Neural cell (in vitro differentiated cells): ENCODE measurements around the gene MYH6. TPM values are rescaled to one million over a fixed set of nuclear protein-coding genes. Genes with fewer than 3 reads are reported as not detected.
A peak's percentile ranks its signal among the peaks of the same experiment; 100 is the strongest.

ENCODE experiments used
- H2AFZ ChIP-seq: fragments of 200-600, 300-800 bp; sonication (generic), shearing (Covaris generic); 2 replicates; pipeline ENCODE4 v1.6.0; 2014; ENCODE audit warnings: low read depth, mild to moderate bottlenecking, antibody characterized with exemption, low read length, moderate library complexity
- H3F3A ChIP-seq: fragments of 200-600 bp; shearing (Covaris generic); 2 replicates; pipeline ENCODE4 v1.6.1; 2016; ENCODE audit warnings: mild to moderate bottlenecking, moderate library complexity, mixed read lengths, antibody characterized with exemption, low read length; ENCODE audit not compliant: insufficient read depth, poor library complexity, severe bottlenecking
- H3K27ac ChIP-seq: fragments of 200-600, 300-800 bp; sonication (generic), shearing (Covaris generic); 2 replicates; pipeline ENCODE4 v1.5.1; 2014; ENCODE audit warnings: mild to moderate bottlenecking, low read length, moderate library complexity
- H3K27me3 ChIP-seq: fragments of 300-800, 200-600 bp; sonication (generic), shearing (Covaris generic); 2 replicates; pipeline ENCODE4 v1.6.0; 2014; ENCODE audit warnings: mild to moderate bottlenecking, low read depth, low read length, moderate library complexity; ENCODE audit not compliant: insufficient read depth
- H3K36me3 ChIP-seq: fragments of 300-800, 200-600 bp; sonication (generic), shearing (Covaris generic); 2 replicates; pipeline ENCODE4 v1.5.1; 2014; ENCODE audit warnings: mild to moderate bottlenecking, antibody characterized with exemption, low read length, moderate library complexity; ENCODE audit not compliant: insufficient read depth
- H3K4me2 ChIP-seq: fragments of 300-800, 200-600 bp; sonication (generic), shearing (Covaris generic); 2 replicates; pipeline ENCODE4 v1.6.0; 2014; ENCODE audit warnings: mild to moderate bottlenecking, low read length
- H3K4me3 ChIP-seq: fragments of 300-800, 200-600 bp; sonication (generic), shearing (Covaris generic); 2 replicates; pipeline ENCODE4 v1.5.1; 2014; ENCODE audit warnings: mild to moderate bottlenecking, low read length, moderate library complexity
- H3K79me2 ChIP-seq: fragments of 200-600 bp; shearing (Covaris generic); replicated peaks from 2 replicates; pipeline ENCODE4 v1.6.0; 2014; ENCODE audit warnings: mild to moderate bottlenecking, low read length, moderate library complexity; ENCODE audit not compliant: insufficient read depth
- H3K9ac ChIP-seq: fragments of 300-800, 200-600 bp; sonication (generic), shearing (Covaris generic); 2 replicates; pipeline ENCODE4 v1.6.1; 2016; ENCODE audit warnings: mild to moderate bottlenecking, low read length, mixed read lengths
- H3K9me2 ChIP-seq: fragments of 200-600 bp; shearing (Covaris generic); 2 replicates; pipeline ENCODE4 v1.6.1; 2016; ENCODE audit warnings: mild to moderate bottlenecking, low read length, mixed read lengths; ENCODE audit not compliant: insufficient read depth
- H3K9me3 ChIP-seq: fragments of 200-600, 300-800 bp; sonication (generic), shearing (Covaris generic); 2 replicates; pipeline ENCODE4 v1.6.1; 2016; ENCODE audit warnings: mild to moderate bottlenecking, mixed run types, low read length, moderate library complexity, mixed read lengths
- H4K20me1 ChIP-seq: fragments of 200-600 bp; shearing (Covaris generic); 2 replicates; pipeline ENCODE4 v1.6.1; 2016; ENCODE audit warnings: mild to moderate bottlenecking, mixed run types; ENCODE audit not compliant: insufficient read depth
- EP300 ChIP-seq: fragments of 450-650 bp; conservative IDR thresholded peaks from 2 replicates; pipeline ENCODE4 v1.6.1; 2014; ENCODE audit warnings: antibody characterized with exemption, mild to moderate bottlenecking, moderate library complexity; ENCODE audit not compliant: poor library complexity, severe bottlenecking
- EZH2 ChIP-seq: fragments of 200-600, 300-800 bp; shearing (Covaris generic), sonication (generic); IDR thresholded peaks from 2 replicates; pipeline ENCODE4 v1.6.1; 2014; ENCODE audit warnings: antibody characterized with exemption, low read length, borderline replicate concordance, mild to moderate bottlenecking; ENCODE audit not compliant: insufficient read depth, poor library complexity, severe bottlenecking
- MXI1 ChIP-seq: fragments of 450-650 bp; conservative IDR thresholded peaks from 2 replicates; pipeline ENCODE4 v1.6.1; 2014; ENCODE audit warnings: antibody characterized with exemption, mild to moderate bottlenecking; ENCODE audit not compliant: poor library complexity, severe bottlenecking
- POLR2AphosphoS5 ChIP-seq: IDR thresholded peaks from 2 replicates; pipeline ENCODE4 v1.6.1; 2012
- RAD21 ChIP-seq: fragments of 450-650 bp; conservative IDR thresholded peaks from 2 replicates; pipeline ENCODE4 v1.6.1; 2014; ENCODE audit warnings: antibody characterized with exemption, mild to moderate bottlenecking, moderate library complexity
- SMC3 ChIP-seq: fragments of 450-650 bp; conservative IDR thresholded peaks from 2 replicates; pipeline ENCODE4 v1.6.1; 2014; ENCODE audit warnings: antibody characterized with exemption, mild to moderate bottlenecking, moderate library complexity; ENCODE audit not compliant: poor library complexity
- TAF1 ChIP-seq: IDR thresholded peaks from 2 replicates; pipeline ENCODE4 v1.6.1; 2012; ENCODE audit warnings: low read depth
- polyA plus RNA-seq: library from polyadenylated mRNA; depleted of rRNA; stranded (reverse); fragments of >200 nt; gene quantifications from 2 replicates; pipeline ENCODE4 v1.2.3, GENCODE V29; 2014
- TF ChIP-seq, protein P1 (sequence below): fragments of 450-650 bp; IDR thresholded peaks from 2 replicates; pipeline ENCODE4 v1.5.1; 2014; ENCODE audit warnings: antibody characterized with exemption, mild to moderate bottlenecking, moderate library complexity; ENCODE audit not compliant: poor library complexity, severe bottlenecking
- TF ChIP-seq, protein P2 (sequence below): IDR thresholded peaks from 2 replicates; pipeline ENCODE4 v1.6.1; 2012; ENCODE audit warnings: borderline replicate concordance

Gene MYH6
- polyA plus RNA-seq, 1 donor from 2014 or later: not detected

DNA sequence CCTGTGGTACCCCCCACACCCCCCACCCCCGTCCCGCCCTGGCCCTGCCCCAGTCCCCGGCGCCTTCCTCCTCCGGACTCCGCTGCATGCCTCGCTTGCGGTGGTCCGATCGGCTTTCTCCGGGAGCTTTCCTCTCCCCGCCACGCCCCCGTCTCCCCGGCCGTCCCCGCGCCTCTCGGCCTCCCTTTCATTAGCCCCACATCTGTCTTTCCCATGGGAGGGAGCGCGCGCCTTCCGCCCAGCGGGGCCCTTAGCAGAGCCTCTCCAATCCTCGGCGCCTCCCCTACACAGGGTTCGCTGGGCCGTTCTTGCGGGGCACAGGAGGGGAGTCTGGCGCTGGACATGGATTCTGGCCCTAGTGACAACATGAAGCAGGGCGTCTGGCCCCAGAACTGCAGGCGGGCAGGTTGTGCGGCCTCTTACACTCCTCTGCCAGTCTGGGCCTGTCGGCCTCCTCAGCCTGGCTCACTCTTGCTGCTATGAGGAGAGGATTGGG, 41.6 kb downstream of the MYH6 start:
- TF ChIP-seq, protein P1, sequence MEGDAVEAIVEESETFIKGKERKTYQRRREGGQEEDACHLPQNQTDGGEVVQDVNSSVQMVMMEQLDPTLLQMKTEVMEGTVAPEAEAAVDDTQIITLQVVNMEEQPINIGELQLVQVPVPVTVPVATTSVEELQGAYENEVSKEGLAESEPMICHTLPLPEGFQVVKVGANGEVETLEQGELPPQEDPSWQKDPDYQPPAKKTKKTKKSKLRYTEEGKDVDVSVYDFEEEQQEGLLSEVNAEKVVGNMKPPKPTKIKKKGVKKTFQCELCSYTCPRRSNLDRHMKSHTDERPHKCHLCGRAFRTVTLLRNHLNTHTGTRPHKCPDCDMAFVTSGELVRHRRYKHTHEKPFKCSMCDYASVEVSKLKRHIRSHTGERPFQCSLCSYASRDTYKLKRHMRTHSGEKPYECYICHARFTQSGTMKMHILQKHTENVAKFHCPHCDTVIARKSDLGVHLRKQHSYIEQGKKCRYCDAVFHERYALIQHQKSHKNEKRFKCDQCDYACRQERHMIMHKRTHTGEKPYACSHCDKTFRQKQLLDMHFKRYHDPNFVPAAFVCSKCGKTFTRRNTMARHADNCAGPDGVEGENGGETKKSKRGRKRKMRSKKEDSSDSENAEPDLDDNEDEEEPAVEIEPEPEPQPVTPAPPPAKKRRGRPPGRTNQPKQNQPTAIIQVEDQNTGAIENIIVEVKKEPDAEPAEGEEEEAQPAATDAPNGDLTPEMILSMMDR: no peak
- no peak for TF ChIP-seq SMC3
- Histone ChIP-seq H3K27ac (no peak overlapping the region), H3K27me3 (peaks cover 12% of the 10 kb centered on the region), H3K79me2 (peaks cover 23% of the 10 kb centered on the region), H3F3A (no peaks in the 10 kb centered on the region), H3K9ac (no peak overlapping the region), H3K36me3 (no peaks in the 10 kb centered on the region), H4K20me1 (no peaks in the 10 kb centered on the region), H3K4me3 (no peak overlapping the region), H3K4me2 (no peak overlapping the region), H3K9me2 (no peaks in the 10 kb centered on the region), H2AFZ (no peak overlapping the region), H3K9me3 (no peaks in the 10 kb centered on the region)

DNA sequence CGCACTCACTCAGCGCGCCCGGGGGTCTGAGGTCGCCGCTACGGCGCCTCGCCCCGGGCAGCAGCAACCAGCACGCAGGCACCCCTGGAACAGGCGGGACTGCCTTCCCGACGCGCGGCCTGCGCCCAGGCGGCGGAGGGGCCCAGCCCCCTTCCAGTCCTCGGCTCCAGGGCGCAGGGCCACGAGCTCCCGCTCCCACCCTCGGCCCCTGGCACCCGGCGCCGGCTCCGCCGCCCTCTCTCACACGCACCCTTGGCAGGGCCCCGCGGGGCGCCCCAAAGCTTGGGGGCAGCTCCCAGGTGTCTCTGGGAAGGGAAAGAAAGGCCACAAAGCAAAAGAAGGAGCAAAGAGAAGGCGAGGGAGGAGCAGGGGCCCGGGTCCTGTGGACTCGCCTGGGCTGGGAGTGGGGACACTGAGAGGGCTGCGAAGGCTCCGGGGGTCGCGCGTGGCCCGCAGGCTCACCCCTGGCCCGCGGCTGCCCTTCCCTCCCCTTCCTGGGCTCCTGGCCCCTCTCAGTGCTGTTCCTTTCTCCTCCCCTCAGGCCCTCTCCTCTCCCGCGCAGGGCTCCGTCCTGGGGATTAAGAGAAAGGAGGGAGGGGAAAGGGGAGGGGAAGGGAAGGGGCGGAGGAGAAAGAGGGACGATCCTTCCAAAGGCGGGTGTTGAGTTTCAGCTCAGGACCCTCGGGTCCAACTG, 42.2 kb downstream of the MYH6 start:
- no peak overlapping the region for H2AFZ ChIP-seq

DNA sequence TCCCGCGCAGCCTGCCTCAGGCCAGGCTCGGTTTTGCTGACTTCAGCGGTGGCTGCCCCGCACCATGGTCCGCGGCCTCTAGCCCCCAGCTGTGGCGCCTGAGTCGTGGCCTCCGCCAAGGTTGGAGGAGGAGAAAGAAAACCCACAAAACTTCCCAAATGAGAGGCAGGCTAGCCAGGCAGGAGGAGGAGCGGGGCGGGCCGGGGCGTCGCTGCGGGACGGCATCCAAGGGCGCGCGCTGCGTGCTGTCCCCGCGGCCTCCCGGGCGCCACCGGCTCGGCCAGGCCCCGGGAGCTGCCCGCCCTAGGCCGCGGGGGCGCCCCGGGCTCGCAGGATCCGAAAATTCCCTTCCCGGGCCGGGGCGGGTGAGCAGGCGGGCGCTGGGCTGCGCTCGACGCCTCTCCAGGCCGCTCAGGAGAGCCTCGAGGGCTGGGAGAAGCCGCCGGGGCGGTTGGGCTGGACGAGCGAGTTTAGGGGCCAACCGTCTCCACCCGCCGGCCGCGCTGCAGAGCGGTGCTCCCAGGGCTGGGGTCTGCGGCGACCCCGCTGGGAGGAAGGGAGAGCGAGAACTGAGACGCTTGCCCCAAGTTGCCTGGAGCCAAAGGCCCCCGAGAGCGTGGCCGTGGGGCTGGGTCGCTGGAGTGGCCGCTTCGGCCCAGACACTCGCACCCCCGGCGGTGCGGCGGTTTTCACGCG, 42.9 kb downstream of the MYH6 start, which contains the start of gene EFS:
Gene EFS, minus strand, starts transcription at position 137 of the 696 bp plus-strand sequence. CDS start 147 bp downstream, outside the sequence.
- Histone ChIP-seq H3K36me3 (no peaks in the 10 kb centered on the region), H3K4me3 (peak within 1 kb of the TSS; percentile 21), H4K20me1 (no peaks in the 10 kb centered on the region), H3K4me2 (no peak within 1 kb of the TSS), H3K9ac (peak within 1 kb of the TSS; percentile 39), H3K79me2 (peaks cover 25% of the 10 kb centered on the region), H3K9me3 (no peaks in the 10 kb centered on the region), H3K9me2 (no peaks in the 10 kb centered on the region), H3K27me3 (peaks cover 12% of the 10 kb centered on the region), H2AFZ (peak within 1 kb of the TSS; percentile 35), H3F3A (no peaks in the 10 kb centered on the region), H3K27ac (peak within 1 kb of the TSS; percentile 13)
- TF ChIP-seq TAF1: no peak
- TF ChIP-seq EZH2: no peak
- no peak for TF ChIP-seq RAD21
- no peak for TF ChIP-seq MXI1
- TF ChIP-seq, protein P2, sequence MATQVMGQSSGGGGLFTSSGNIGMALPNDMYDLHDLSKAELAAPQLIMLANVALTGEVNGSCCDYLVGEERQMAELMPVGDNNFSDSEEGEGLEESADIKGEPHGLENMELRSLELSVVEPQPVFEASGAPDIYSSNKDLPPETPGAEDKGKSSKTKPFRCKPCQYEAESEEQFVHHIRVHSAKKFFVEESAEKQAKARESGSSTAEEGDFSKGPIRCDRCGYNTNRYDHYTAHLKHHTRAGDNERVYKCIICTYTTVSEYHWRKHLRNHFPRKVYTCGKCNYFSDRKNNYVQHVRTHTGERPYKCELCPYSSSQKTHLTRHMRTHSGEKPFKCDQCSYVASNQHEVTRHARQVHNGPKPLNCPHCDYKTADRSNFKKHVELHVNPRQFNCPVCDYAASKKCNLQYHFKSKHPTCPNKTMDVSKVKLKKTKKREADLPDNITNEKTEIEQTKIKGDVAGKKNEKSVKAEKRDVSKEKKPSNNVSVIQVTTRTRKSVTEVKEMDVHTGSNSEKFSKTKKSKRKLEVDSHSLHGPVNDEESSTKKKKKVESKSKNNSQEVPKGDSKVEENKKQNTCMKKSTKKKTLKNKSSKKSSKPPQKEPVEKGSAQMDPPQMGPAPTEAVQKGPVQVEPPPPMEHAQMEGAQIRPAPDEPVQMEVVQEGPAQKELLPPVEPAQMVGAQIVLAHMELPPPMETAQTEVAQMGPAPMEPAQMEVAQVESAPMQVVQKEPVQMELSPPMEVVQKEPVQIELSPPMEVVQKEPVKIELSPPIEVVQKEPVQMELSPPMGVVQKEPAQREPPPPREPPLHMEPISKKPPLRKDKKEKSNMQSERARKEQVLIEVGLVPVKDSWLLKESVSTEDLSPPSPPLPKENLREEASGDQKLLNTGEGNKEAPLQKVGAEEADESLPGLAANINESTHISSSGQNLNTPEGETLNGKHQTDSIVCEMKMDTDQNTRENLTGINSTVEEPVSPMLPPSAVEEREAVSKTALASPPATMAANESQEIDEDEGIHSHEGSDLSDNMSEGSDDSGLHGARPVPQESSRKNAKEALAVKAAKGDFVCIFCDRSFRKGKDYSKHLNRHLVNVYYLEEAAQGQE: no peak
- TF ChIP-seq SMC3: no peak
- no peak for TF ChIP-seq EP300
- TF ChIP-seq, protein P1: no peak
- no peak for TF ChIP-seq POLR2AphosphoS5

More for the DNA sequence above, 42.2 kb downstream of the MYH6 start:
- Histone ChIP-seq H4K20me1 (no peaks in the 10 kb centered on the region), H3K27ac (no peak overlapping the region), H3K79me2 (peaks cover 25% of the 10 kb centered on the region), H3F3A (no peaks in the 10 kb centered on the region), H3K36me3 (no peaks in the 10 kb centered on the region), H3K9ac (peak overlapping the region; percentile 16), H3K27me3 (peaks cover 12% of the 10 kb centered on the region), H3K9me3 (no peaks in the 10 kb centered on the region), H3K9me2 (no peaks in the 10 kb centered on the region), H3K4me3 (peak overlapping the region; percentile 21), H3K4me2 (no peak overlapping the region)
- no peak for TF ChIP-seq TAF1
- TF ChIP-seq EZH2: no peak
- TF ChIP-seq EP300: no peak
